ENCODE measurements around the gene CDH23.
A peak's percentile ranks its signal among the peaks of the same experiment; 100 is the strongest.

CDH23 gene

DNA sequence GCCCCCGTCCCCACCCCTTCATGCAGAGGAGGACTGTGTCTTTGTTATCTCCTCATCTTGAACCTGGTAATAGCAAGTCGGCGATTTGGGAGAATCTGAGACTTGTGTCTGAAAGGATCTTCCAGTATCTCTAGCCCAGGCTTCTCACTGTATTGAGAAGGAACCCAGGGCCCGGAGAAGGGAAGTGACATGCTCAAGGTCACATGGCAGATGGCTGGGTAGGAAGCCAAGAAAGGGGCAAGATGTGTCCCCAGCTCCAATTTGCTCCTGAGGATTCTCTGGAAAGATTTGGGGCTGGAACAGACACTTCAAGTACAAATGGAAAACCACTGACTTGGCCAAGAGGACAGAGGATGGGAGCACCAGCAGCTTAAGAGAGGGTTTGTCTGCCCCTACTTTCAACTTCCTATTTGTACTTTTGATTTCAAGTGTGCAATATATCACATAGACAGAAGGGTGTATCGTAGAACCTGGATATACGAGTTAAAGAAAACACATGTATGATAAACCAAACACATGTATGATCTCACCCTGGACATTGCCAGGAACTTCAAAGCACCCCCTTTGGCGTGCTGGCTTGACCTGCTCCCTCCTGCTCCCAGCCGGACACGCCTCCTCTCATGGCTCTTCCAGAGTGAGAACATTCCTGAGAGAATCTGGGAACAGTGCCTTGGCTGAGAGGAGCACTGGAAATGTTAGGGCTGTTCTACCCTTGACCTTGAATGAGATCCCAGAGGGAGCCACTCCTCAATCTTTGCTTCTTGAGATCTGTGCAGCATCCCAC is 79.7 kb downstream of the CDH23 start:
- intact Hi-C loops (cut with DNase I) = no loop called here
- no peak for DNase-seq

DNA sequence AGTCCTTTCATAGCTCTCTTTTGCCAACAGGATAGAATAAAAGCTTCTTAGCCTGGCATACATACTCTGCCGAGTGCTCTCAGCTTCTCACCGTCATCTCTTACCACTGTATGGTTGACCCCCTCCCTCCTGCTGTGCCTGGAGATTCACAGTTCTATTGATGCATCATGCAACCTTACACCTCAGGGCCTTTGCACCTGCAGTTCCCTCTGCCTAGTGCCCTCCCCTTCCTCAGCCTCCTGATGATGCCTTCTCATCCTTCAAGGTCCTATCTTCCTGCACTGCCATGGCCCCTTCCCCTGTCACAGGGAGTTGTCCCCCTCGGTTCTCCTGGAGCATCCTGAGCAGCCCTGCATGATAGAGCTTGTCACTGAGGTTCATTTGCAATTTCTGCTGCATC is 81.5 kb downstream of the CDH23 start:
- intact Hi-C loops (cut with DNase I) = no loop called here
- DNase-seq = no peak

DNA sequence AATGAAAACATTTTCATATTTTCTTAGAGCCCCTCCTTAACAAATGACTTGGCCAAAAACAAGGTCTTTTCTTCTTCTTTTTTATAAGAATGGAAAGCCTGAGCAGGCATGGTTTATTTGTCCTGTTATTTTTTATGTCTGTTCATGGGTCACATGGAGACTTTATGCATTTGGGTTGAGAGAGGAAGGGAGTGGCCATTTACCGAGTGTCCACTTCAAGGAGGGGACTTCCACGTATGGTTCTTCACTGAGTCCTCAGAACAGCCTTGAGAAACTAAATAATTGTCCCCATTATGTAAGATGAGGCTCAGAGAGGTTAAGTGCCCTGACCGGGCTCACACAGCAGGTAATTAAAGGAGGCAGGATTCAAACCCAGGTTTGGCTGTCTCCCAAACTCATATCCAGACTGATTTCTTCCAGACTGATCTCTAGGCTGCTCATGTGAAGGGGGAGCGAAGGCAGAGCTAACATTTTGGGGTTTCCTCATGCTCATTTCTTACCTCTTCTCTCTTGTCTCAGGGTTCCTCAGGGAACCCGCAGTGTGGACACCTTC is 82.2 kb downstream of the CDH23 start:
- intact Hi-C loops (cut with DNase I) = no loop called here
- DNase-seq = no peak

DNA sequence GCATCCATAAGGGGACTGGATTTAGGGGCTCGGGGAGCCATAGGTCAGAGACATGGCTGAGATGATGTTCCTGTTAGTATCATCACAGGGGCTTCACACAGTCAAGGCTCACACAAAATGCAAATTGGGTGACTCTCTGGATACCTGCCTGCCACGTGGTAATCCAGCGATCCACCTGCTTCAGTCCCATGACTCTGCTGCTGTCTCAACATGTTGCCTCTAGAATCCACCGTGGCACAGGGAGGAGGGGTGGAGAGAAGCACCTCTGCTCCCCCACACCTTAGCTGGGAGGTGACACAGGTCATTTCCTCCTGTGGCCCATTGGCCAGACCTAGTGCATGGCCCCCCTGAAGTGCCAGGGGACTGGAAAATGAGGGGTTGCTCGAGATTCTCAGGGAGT is 83.1 kb downstream of the CDH23 start:
- no peak for DNase-seq
- intact Hi-C loops (cut with DNase I) = no loop called here

DNA sequence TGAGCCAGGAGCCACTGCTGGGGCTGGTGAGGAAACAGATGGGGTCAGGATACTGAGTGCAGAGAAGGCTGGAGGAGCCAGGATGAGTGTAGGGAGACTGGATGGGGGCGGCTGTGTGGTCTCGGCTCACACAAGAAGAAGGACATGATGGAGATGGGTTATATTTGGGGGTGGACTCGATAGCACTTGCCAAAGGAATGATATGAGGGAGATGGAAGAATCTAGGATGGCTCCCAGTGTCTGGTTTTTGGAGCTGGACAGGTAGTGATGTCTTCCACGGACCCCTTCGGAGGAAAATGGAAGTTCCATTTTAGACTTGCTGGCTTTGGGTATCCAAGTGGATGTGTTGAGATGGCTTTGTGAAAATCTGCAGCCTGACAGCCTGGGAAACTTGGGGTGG is 83.9 kb downstream of the CDH23 start:
- intact Hi-C loops (cut with DNase I) = no loop called here

DNA sequence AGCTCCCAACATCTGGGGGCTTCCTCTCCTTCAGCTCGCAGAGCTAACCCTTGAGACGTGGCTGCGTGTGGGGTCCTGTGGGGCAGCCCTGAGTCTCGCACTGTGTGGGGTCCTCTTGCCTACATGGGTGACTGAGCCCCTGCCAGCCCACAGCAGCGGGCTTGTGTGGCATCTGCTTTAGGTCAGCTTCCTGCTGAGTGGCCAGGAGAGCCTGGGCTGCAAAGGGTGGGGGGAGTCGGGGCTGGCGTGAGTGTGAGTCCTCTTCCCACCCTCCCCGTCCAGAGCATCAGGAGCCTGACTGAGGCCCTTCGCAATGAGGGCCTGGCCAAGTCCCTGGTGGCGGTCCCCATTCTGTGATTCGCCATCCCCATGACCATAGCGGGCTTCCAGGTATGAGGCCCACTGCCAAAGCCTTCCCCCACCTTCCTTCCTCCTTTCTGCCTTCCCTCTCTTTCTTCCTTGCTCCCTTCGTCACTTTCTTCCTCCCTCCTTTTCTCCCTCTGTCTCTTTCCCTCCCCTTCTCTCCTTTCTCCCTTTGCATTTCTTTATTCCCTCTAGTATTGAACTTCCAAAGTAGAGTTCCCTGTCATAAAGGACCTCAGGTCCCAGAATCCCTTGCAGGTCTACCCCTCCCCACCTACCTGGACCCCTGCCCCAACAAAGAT is 85.2 kb downstream of the CDH23 start:
- intact Hi-C loops (cut with DNase I) = no loop called here
- DNase-seq = no peak

More for the DNA sequence above, 83.9 kb downstream of the CDH23 start:
- no peak for DNase-seq

DNA sequence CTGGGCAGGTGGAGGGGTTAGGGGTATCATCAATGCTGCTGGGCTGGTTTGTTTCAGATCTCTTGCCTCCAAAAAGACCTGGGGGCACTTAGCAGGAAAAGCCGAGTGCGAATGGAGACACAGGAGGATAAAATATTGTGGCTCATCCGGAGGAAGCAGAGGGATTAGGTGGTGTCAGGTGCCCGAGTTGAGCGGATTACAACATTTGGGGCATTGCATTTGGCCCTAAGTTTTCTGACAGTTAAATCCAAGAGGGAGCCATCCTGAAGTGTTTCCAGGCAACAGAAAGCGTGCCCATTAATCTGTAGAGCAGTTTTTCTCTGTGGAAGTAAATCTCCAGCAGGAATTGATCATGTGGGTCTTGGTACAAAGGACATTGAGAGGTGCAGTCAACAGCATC is 85.9 kb downstream of the CDH23 start:
- intact Hi-C loops (cut with DNase I) = no loop called here
- no peak for DNase-seq

DNA sequence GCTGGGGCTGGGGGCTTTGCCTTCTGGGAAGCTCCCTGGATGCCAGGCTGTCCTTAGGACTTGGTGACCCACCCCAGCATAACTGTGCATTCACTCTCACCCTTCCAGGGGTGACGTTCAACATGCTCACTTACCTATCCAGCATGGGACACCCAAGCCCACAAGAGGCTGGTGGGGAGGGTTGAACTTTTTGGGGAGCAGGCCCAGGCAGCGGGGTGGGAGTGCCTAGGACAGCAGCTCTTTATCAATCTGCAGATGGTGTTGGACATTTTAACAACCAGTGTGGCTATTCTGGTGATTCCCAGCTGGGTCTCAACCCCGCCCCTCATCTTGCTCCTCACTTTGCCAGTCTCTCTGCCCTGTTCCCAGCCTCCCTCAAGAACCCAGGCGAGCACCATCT is 86.4 kb downstream of the CDH23 start:
- intact Hi-C loops (cut with DNase I) = no loop called here
- peak in 2 of 10 donors; percentile 50 to 52 for DNase-seq

DNA sequence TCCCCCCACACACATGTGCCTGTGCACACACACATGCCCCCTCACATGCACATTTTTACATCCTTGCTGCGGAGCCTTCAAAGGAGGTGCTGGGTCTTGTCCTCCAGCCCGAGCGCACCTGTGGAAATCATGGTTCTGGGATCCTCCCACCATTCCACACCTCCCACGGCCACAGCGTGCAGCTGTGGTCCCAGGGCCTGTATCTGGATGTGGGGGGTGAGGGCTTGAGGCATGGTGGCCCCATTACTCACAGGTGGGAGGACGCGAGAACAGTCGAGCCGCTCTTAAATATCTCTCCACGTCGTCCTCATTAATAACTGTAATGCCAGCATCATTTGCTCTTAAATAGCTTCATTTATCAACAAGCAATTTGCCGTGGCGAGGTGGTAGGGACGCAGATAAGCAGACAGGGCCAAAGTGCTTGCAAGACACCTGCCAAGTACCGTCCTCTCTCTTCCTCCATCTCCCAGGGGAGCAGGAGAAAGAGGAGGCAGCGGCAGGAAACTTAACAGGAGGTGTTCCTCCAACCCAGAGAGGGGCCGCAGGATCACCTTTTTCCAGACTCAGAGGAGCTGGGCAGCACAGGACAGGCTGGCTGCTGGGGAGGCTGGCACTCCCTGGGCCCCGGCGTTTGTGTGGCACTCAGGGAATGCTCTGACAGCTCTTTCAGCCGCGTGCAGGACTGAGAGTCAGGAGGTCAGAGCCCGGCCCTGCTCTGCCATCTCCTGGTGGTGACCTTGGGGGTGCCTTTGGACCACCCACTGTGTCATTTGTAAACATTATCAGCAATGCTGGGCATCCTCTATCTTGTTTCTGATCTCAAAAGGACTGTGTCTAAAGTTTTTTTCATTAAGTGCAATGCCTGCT is 87.4 kb downstream of the CDH23 start:
- intact Hi-C loops (cut with DNase I) = no loop called here
- DNase-seq = peak in 2 of 10 donors; percentile 57 to 58

DNA sequence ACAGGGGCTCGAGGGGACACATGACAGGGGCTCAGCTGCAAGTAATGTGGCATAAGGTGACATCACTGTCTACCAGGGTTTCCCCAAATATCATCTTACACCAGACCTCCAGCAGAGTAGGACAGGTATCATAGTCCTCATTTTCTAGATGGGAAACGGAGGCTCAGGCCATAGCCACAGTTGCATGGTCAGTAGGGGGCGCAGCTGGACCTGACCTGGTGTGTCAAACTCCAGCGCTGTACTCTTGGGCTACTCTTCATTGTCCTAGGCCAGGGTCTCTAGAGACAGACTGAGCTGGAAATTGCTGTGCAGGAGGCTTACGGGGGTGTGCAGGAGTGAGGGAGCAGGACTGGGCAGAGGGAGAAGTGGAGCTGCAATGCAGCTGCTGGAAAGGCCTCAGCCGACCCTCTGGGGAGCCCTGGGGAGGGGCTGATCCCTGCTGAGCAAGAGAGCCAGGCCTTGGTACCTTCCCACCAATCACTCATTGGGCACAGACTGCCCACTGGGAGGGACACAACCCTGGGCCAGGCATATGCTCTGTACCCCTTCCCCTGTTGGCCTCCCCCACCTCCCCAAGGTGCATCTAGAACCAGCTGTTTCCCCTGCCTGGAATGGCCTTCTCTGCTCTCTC is 89.9 kb downstream of the CDH23 start:
- DNase-seq = peak in 5 of 10 donors; percentile 35 to 83 (median 54)
- intact Hi-C loops (cut with DNase I) = loop anchor here (5.0 kb wide), 1 partner anchor 121 kb away; no protein-coding TSS in a partner anchor

DNA sequence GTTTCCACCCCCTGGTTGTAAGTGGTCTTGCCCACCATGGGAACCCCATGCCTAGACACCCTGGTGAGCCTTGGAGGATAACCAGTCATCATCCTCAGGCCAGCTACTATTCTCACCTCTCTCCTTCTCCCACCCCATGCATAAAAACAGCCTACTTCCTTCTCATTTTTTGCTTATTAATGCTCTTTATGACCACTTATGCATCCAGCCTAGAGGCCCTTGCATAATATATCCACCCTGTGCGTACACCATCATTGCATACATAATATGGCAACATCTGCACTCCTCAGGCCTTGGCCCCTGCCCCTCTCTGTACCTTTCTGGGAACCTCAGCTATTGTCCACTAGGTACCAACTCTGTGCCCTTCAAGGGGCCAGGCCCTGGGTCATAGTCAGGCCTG is 91.0 kb downstream of the CDH23 start:
- intact Hi-C loops (cut with DNase I) = loop anchor here (5.0 kb wide), 1 partner anchor 120 kb away; no protein-coding TSS in a partner anchor
- DNase-seq = no peak

DNA sequence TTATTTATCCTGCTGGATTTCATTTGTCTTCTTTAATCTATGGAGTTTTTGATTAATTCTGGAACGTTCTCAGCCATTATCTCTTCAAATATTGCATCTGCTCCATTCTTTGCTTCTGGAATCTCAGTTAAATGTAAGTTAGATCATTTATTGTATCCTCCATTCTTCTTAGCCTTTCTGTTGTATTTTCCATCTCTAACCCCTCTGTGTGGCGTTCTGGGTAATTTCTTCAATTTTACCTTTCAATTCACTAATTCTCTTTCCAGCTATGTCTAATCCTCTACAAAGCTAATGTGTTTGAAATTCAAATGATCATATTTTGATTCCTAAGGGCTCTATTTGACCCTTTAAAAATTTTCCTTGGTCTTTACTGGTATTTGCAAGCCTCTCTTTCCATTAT is 92.4 kb downstream of the CDH23 start:
- DNase-seq = no peak
- intact Hi-C loops (cut with DNase I) = loop anchor here (5.0 kb wide), 1 partner anchor 118 kb away; no protein-coding TSS in a partner anchor

DNA sequence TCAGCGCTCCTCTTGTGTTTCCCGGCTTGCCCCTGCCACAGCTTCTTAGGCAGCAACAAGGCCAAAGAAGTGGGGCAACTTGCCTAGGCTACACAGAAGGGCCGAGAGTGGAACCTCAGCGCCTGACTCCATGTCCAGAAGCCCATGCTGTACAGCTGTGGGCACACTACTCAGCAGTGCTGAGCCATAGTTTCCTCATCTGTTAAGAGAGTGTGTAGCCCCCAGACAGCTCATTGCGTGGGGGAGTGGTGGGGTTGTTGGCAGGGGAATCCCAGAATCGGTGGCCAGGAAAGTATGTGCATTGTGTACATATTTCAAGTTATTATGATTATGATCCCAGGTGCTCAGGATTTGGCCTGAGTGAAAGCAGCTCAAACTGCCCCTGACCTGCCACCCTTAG is 96.2 kb downstream of the CDH23 start:
- no peak for DNase-seq
- intact Hi-C loops (cut with DNase I) = no loop called here

DNA sequence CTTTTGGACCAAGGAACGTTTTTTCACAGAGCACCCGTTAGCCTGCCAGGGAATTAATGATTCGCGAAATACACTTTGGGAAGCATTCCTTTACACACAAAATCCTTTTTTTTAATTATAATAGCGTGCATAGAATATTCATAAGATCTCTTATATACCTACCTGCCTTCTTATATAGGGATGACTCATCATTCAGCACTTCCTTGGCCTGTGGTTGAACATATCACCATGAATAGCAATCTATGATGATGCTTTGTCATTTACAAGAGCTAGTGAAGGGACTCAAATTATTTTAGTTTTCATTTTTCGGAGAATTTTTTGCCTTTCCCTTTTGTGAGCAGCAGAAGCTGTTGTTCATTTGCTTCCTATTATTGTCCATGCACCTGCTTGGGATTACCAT is 97.0 kb downstream of the CDH23 start:
- DNase-seq = no peak
- intact Hi-C loops (cut with DNase I) = no loop called here

DNA sequence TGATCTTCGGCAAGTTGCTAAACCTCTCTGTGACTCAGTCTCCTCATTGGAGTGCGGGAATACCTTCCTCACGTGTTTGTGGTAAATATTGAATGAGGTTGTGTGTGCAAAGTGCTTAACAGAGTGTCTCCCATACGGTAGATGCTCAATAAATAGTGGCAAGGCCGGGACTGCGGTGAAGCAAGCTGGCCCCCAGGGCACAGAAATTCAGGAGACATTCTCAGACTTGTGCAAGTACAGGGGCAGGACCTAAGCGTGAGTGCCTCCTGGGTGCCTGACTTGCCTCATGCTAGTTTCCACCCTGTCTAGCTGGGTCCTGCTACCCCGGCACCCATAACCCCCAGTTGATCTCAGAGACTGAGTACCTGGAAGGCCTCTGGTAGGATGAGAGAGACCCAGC is 97.8 kb downstream of the CDH23 start:
- intact Hi-C loops (cut with DNase I) = no loop called here
- peak in 1 of 10 donors; percentile 26 for DNase-seq

DNA sequence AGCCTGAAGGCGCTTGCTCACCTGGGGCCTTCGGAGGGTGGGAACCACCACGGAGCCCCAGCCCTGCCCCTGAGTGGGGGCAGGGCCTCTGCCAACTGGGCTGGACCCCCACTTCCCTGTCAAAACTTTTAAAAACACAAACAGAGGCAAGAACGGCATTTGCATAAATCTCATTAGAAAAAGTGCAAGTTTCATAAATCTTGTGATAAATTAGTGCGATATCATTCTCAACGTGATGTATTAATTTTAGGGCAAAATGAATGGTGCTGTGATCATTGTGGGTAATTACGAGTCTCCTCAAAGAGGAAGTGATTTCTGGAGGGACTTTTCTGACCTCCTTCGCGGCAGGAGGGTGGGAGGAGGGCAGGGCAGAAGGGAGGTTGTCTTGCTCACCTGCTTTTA is 98.3 kb downstream of the CDH23 start:
- peak in 1 of 10 donors; percentile 26 for DNase-seq
- intact Hi-C loops (cut with DNase I) = no loop called here

DNA sequence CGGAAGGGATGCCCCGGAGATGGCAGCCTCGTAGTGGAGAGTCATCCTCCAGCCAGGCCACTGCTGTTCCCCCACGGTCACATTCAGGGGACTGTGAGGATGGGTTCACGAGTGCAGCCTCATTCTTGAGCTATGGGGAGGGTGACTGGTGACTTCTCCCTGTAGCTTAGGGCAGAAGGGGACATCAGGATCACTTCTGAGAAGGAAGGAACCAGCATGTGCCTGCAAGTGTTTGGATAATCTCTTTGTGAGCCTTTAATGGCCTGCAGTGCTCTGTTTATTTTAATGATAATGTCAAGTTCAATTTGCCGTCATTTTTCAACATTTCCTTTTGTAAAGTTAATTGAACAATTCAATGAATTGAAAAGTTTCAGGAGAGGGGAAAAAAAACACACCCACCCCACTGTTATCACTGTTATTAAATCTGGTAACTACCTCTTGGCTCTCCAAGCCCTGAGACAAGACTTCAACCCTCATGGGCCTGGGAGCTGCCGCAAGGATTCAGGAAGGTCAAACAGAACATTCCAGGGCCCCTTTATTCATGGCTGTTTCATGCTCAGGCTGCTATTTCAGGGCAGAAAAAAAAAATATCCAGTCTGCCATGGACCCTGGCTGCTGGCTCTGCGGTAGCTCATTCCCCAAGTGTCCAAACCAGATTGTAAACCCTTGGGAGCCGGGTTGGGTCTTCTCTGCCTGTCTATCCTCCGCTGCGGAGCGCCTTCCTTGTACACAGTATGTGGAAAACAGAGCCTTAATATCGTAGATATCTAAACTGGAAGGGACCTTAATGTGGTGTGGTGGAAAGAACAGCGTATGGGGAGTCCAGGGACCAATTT is 100.4 kb downstream of the CDH23 start:
- DNase-seq = no peak
- intact Hi-C loops (cut with DNase I) = no loop called here

DNA sequence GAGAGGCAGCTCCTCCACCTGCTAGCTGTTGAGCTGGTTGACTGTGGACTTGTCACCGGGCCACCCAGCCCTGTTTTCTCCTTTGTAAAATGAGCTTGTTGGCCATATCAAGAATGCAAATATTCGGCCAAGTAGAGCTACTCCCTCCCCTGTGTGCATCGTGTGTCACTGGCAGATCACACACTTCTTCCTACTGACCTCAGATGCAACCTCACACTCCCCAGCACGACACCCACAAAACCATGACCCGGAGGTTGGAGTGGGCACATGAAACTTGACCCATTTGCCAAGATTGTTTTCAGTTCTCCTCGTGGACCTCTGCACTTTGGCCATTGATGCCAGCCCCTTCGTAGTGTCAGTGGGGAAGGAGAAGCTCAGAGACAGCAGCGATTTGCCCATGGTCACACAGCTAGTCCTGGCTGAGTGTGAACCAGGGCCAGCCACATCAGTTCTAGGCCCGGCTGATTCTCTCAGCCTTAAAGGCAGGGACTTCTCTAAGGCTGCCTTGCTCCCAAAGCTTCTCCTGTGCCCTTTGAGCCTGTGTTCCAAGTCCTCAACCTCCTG is 101.1 kb downstream of the CDH23 start:
- intact Hi-C loops (cut with DNase I) = no loop called here
- peak in 1 of 10 donors; percentile 20 for DNase-seq

DNA sequence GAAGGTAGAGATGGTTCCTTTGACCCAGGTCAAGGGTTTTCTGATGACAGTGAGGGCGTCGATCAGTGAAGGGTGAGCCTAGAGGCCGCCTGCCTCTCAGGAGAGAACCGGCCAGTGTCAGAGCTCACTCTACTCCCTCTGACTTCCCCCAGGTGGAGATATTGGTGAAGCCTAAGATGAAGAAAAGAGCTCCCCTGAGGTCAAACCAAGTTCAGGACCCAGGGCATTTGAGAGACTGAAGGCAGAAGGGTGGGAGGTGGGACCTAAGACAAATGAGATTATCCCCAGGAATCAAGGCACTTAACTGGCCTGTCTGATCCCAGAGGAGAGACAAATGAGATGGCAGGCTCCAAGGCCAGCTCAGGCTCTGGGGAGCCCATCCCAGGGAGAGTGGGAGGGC is 104.7 kb downstream of the CDH23 start:
- DNase-seq = no peak
- intact Hi-C loops (cut with DNase I) = no loop called here
